Measurements from ENCODE around the gene METTL1. TPM values are rescaled to one million over a fixed set of nuclear protein-coding genes. Genes with fewer than 3 reads are reported as not detected.

Gene METTL1

DNA sequence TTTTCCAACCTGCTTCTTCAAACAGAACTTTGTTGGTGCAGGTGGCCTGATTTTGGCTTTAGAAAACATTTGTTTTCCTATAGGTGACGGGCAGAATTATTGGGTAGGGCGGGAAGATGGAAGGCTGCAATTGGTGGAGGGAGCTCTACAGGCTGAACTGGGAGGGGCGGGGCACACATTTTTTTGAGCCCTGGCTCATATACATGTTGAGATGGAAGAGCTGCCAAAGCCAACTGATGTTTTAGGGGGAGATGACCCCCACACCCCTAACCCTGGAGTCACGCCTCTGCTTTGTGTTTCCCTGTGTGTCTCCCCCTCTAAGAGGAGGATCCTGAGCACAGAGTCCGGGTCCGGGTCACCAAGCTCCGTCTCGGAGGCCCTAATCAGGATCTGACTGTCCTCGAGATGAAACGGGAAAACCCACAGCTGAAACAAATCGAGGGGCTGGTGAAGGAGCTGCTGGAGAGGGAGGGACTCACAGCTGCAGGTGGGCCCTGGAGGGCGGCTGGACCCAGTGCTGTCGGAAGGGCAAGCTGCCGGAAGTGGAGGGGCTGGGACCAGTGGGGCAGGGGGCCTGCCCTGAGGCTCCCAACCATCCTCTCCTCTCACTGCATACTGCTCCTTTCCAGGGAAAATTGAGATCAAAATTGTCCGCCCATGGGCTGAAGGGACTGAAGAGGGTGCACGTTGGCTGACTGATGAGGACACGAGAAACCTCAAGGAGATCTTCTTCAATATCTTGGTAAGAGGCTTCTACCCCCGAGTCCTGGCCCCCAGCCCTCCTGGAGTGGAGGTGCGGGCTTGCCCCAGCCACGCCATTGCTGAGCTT is 51.9 kb downstream of the METTL1 start:
- no peaks in the 10 kb centered on the region for H3K27me3 ChIP-seq (ENCODE audit: insufficient read depth, poor library complexity, severe bottlenecking)
- H3K4me3 ChIP-seq (replicated peaks; ENCODE audit: insufficient read depth, low read length), result no peak overlapping the region
- H3K27ac ChIP-seq (replicated peaks), result no peak overlapping the region
- DNase-seq (ENCODE audit: low read depth in 1 of 2, low spot score in 1 of 2), result no peak
- TF ChIP-seq SPI1 (IDR thresholded peaks at IDR 0.05; ENCODE audit: borderline replicate concordance, low read depth) (no peak), GABPA (IDR thresholded peaks at IDR 0.05; ENCODE audit: low read depth) (no peak)

GRCh38 chr12:57718641-57719528 is 53.0 kb downstream of the METTL1 start:
- Histone ChIP-seq H3K27ac (replicated peaks) (no peak overlapping the region), H3K27me3 (ENCODE audit: insufficient read depth, poor library complexity, severe bottlenecking) (no peaks in the 10 kb centered on the region), H3K4me3 (replicated peaks; ENCODE audit: insufficient read depth, low read length) (no peak overlapping the region)
- DNase-seq (ENCODE audit: low read depth in 1 of 2, low spot score in 1 of 2), result no peak
- no peak for TF ChIP-seq SPI1 (IDR thresholded peaks at IDR 0.05; ENCODE audit: borderline replicate concordance, low read depth)

Small RNA genes within 50 kb of the gene (microRNA-seq; reads per million reads assigned to microRNA genes)
- not detected for gene MIR6759

All from HL-60 (cell line).